ENCODE data around the gene RXRA. TPM values are rescaled to one million over a fixed set of nuclear protein-coding genes. Genes with fewer than 3 reads are reported as not detected.

RXRA gene
- total and polyA plus RNA-seq, 9 donors: 12.4 to 82.2 (median 70.6) TPM

- TF ChIP-seq POLR2A (IDR thresholded peaks at IDR 0.05) (no peak), CTCF (IDR thresholded peaks at IDR 0.05) (no peak), EP300 (IDR thresholded peaks at IDR 0.05) (no peak)
- H3K9me3 ChIP-seq: no peaks in the 10 kb centered on the region
- DNase-seq: peak in 1 of 5 donors; percentile 16
- H3K4me1 ChIP-seq (ENCODE audit: insufficient read depth): peaks cover 2% of the 10 kb centered on the region
- no peak overlapping the region for H3K4me3 ChIP-seq
- 83 to 86% (median 84%) methylated on average over 10 to 12 of the region's 12 CpGs for WGBS, 3 donors
- intact Hi-C loops (cut with DNase I): no loop called here
- no peak overlapping the region for H3K27ac ChIP-seq
- H3K27me3 ChIP-seq: no peaks in the 10 kb centered on the region
- H3K36me3 ChIP-seq: no peaks in the 10 kb centered on the region
Observed at GRCh38 chr9:134289241-134289875, 36.9 kb upstream of the RXRA start.

GRCh38 chr9:134290603-134291451, 35.4 kb upstream of the RXRA start:
- Histone ChIP-seq H3K27me3 (no peaks in the 10 kb centered on the region), H3K27ac (no peak overlapping the region), H3K9me3 (no peaks in the 10 kb centered on the region), H3K36me3 (no peaks in the 10 kb centered on the region), H3K4me1 (ENCODE audit: insufficient read depth) (peaks cover 2% of the 10 kb centered on the region), H3K4me3 (no peak overlapping the region)
- peak in 1 of 5 donors; percentile 14 for DNase-seq
- intact Hi-C loops (cut with DNase I): loop anchor here in 1 of 4 donors (10.0 kb wide), 1 partner anchor 56 kb away; no protein-coding TSS in a partner anchor
- whole genome bisulfite sequencing, 3 donors: 81 to 97% (median 96%) methylated on average over 12 of the region's 12 CpGs
- TF ChIP-seq POLR2A (IDR thresholded peaks at IDR 0.05) (no peak), EP300 (IDR thresholded peaks at IDR 0.05) (no peak), CTCF (IDR thresholded peaks at IDR 0.05) (no peak)

- TF ChIP-seq EP300 (IDR thresholded peaks at IDR 0.05) (no peak), CTCF (IDR thresholded peaks at IDR 0.05) (no peak), POLR2A (IDR thresholded peaks at IDR 0.05) (no peak)
- intact Hi-C loops (cut with DNase I): loop anchor here in 1 of 4 donors (10.0 kb wide), 1 partner anchor 57 kb away; no protein-coding TSS in a partner anchor
- no peak overlapping the region for H3K4me3 ChIP-seq
- peak in 1 of 5 donors; percentile 12 for DNase-seq
- no peaks in the 10 kb centered on the region for H3K27me3 ChIP-seq
- H3K9me3 ChIP-seq: no peaks in the 10 kb centered on the region
- H3K27ac ChIP-seq: no peak overlapping the region
- WGBS, 3 donors: 81 to 86% (median 85%) methylated on average over 11 of the region's 11 CpGs
- H3K36me3 ChIP-seq: no peaks in the 10 kb centered on the region
- H3K4me1 ChIP-seq (ENCODE audit: insufficient read depth): peaks cover 2% of the 10 kb centered on the region
Observed at GRCh38 chr9:134291452-134291881, 34.8 kb upstream of the RXRA start.

GRCh38 chr9:134291961-134292871, 34.0 kb upstream of the RXRA start:
- no peaks in the 10 kb centered on the region for H3K9me3 ChIP-seq
- no peak for TF ChIP-seq EP300 (IDR thresholded peaks at IDR 0.05)
- TF ChIP-seq POLR2A (IDR thresholded peaks at IDR 0.05): no peak
- TF ChIP-seq CTCF (IDR thresholded peaks at IDR 0.05): no peak
- peaks cover 2% of the 10 kb centered on the region for H3K4me1 ChIP-seq (ENCODE audit: insufficient read depth)
- no peak overlapping the region for H3K4me3 ChIP-seq
- no peaks in the 10 kb centered on the region for H3K27me3 ChIP-seq
- intact Hi-C loops (cut with DNase I): loop anchor here in 1 of 4 donors (10.0 kb wide), 1 partner anchor 57 kb away; no protein-coding TSS in a partner anchor
- no peaks in the 10 kb centered on the region for H3K36me3 ChIP-seq
- peak in 1 of 5 donors; percentile 22 for DNase-seq
- no peak overlapping the region for H3K27ac ChIP-seq
- 91 to 94% (median 93%) methylated on average over 35 of the region's 35 CpGs for WGBS, 3 donors
